ENCODE measurements around the gene KLHL9.
"Not testable (repeated sequence)": the region's sequence is repeated elsewhere in the genome, so short reads cannot be mapped to it uniquely, and the experiment has no call there.

The KLHL9 gene

DNA sequence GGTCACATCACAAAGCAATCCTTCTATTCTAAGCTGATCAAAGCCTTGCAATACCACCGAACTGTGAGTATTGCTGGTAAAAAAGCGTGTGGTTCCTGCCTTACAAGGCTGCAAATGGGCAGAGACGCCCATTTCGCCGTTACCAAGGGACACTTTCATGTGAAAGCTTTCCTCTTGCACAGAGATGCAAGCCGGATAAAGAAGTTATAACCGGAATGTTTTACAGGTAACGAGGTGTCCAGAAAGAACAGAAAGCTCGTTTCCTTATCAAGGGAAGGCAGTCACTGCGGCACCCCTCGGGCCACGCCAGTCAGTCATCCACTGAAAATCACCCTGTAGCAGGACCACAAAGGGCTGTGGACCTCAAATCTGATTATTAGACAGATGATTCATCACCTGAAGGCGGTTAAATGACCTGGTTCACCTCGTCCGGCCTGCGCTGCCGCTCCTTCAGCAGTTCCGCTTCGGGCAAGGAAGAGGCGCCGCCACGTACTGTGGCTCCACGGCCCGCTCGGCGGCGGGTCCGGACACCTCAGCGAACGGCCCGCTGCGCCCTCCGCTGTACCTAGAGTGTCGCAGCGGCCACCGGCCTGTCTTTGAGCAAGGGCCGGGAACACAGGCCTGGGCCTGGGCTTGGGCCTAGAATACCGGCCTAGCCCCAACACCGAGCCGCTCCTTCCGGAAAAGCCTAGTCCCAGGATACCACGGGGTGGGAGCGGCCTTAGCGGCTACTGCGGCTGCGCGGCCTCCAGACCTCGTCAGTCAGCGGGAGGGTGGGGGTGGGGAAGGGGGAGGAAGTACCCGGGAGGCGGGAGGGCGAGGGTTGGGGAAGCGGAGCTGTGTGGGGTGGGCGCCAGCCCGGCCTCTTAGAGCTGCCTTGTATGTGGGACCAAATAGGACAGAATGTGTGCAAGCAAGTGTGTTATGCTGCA is at the start of gene KLHL9:
Gene KLHL9 (minus strand): TSS at position 704 of the 932 bp plus-strand sequence. CDS start 545 bp downstream, at position 159.
- no peak for FAIRE-seq

- no peak for FAIRE-seq
Observed at GRCh38 chr9:21383627-21384026, 48.4 kb upstream of the KLHL9 start.

DNA sequence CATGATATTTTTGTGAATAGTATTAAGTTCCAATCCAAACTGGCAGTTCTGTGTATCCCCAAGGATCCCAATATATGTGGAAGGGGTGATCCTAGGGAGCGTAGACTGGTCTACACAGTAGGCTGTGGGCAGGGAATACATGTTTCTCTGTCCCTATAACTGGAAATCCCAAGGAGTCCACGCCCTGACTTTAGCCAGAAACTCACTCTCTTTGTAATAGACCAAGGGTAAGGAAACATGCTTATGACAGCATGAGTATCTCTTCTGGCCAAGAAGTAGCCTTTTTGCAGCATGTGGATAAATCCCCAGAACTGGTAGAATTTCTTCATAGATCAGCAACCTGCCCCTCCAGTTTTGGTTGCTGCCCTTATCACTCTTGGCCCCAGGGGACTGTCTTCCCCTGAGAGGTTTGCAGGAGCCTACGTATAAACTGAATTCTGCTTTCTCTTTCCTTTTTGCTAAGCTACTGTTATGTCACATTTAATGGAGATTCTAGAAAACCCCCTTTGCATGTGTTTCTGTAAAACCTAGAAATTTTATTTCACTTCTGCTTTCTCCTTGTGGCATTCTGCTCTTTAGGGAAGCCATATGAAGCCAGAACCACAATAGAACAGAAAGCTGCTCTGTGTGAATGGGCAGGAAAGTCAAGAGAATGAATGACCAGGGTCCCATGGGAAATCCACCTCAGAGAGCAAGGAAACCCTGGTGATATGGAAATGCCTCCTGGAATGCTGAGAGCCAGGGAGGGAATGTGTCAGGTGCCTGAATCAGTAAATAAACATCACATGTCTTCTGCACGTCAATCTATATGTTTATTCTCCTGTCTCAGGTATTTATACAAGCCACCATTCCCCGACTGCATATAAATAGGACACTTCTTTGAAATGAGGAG is 46.5 kb upstream of the KLHL9 start:
- no peak for FAIRE-seq

- FAIRE-seq: not testable (repeated sequence)
Observed at GRCh38 chr9:21371467-21371866, 36.3 kb upstream of the KLHL9 start.

- FAIRE-seq: no peak
Observed at GRCh38 chr9:21367957-21368356, 32.8 kb upstream of the KLHL9 start, which contains the start of gene IFNA13. Gene IFNA13, minus strand, starts transcription at chr9:21368057. Its CDS starts 47 bp downstream, at chr9:21368010.

GRCh38 chr9:21367169-21367568 is 32.0 kb upstream of the KLHL9 start:
- peak; percentile 80 for FAIRE-seq

DNA sequence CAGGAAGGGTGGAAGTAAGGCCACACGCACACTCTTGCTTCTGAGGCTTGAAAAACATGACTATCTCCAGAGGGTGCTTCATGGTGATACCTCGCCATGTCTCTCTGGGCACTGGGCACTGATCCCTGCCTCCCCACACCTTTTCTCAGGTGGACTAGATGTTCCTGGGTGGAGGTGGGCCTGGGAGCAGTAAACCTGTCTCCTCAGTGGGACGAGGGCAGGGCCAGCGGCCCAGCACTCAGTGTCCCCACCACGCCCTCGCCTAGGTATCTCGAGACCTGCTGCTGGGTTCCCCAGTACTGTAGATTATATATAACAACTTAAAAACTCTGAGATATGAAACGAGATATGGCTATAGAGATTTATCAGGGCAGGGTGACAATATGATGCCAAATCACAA is 27.1 kb upstream of the KLHL9 start:
- no peak for FAIRE-seq

GRCh38 chr9:21357479-21358460 is 22.6 kb upstream of the KLHL9 start:
- no peak for FAIRE-seq

DNA sequence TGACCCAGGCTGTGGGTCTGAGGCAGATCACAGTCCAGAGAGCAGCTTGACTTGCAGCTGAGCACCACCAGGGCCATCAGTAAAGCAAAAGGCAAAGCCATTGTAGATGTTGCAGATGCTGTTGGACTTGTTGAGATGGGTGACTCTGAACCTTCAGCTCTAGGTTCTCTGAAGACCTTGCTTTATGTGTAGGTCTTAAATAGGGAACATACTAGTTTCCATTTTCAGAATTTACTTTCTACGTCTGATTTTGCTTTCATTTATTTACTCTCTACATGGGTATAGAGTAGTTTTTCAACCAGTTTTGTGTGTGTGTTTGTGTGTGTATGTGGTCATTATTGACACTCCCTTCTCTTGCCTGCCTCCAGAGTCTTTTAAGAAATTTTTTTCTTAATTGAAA is 15.6 kb upstream of the KLHL9 start, which contains the start of gene IFNA6:
Gene IFNA6 (minus strand): TSS at position 101 of the 400 bp plus-strand sequence. CDS start 0 bp downstream, at position 101.
- no peak for FAIRE-seq

- no peak for FAIRE-seq
Observed at GRCh38 chr9:21348430-21348970, 13.3 kb upstream of the KLHL9 start.

DNA sequence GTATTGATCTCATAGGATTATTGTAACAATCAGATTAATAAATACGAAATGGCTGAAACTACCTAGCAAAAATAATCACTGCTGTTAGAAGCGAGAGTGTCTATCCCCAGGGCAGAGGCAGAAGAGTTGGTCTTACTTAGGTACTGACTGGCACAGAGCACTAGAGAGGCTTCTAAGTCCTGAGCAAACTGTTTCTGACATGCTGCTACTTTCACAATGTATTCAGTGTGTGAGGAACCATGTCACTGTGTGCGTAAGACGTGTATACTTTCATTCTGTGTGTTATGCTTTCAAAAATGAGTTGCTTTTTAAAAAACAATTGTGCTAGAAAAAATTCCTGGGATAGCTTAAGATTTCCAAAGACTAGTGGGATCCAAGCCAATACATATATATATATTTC is 5.5 kb upstream of the KLHL9 start:
- no peak for FAIRE-seq

DNA sequence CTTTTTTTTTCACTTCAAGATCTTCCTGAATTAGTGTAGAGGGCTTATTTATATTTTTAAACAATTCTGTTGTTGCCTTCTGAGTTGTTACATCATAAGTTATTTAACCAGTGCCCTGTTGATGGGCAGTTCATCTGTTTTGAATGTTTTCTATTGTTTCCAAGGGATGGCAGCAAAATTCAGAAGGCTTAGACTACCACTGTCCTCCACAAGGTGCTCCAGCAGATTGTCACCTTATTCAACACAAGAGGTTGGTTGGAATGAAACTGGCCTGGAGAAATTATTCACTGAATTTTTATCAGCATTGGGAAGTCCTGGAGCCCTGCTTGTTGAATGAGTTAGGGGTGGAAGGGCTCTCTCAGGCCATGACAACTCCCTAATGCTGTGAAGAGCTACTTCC is 1.3 kb upstream of the KLHL9 start:
- FAIRE-seq: no peak

DNA sequence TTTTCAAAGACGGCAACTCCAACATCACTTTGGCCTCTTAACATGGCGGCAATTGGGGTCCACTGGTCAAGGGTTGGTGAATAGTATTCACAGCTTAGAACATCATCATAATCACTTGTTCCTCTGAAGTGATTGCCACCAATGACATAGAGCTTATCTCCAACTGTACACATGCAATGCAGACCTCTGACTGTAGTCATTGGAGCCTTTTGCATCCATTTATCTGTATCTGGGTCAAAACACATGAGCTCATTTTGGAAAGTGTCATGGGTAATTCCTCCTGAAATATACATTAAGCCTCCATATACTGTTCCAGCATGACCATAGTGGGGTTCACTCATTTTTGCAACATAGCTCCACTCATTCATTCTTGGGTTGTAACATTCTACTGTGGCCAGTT is 2.0 kb downstream of the KLHL9 start:
- no peak for FAIRE-seq

- no peak for FAIRE-seq
Observed at GRCh38 chr9:21331676-21332402, 3.4 kb downstream of the KLHL9 start.

GRCh38 chr9:21326526-21327139 is 8.6 kb downstream of the KLHL9 start:
- peak; percentile 95 for FAIRE-seq

DNA sequence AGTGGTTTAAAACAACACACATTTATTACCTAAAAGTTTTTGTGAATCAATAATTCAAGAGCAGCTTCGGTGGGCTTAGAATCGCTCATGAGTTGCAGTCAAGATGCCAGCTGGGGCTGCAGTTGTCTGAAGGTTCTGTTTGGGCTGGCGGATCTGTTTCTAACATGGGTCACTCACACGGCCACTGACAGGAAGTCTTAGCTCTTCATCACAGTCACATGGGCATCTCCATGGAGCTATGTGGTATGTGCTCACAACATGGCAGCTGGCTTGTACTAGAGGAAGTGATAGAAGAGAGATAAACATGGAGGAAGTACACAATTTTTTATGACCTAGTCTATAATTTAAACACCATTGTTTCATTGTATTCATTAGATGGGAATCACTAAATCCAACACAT is 11.2 kb downstream of the KLHL9 start:
- FAIRE-seq: no peak

DNA sequence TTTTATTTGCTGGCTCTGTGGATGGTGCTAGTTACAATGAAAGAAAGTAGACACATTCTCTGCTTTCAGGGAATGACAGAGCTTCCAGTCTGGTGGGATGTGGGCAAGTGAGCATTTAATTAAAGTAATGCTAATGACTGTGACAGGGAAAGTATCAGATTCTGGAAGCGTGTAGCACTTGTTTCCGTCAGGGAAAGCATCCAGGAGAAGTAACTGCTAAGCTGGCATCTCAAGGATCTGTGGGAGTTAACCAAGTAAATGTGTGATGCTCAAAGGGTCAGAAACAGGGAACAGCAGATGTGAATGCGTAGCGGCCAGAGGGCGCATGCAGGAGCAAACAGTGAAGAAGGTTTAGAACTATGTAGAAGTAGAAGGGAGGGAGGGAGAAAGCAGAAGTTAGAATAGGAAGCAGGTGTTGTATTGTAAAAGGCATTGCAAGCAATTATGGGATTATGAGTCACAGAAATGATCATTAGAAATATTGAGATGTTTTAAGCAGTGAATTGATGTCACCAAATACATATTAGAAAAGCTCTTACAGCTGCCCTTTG is 12.2 kb downstream of the KLHL9 start:
- no peak for FAIRE-seq

GRCh38 chr9:21320465-21320864 is 14.7 kb downstream of the KLHL9 start:
- FAIRE-seq: no peak

GRCh38 chr9:21317956-21318923 is 17.0 kb downstream of the KLHL9 start:
- peak; percentile 89 for FAIRE-seq
